B cell (primary cell): ENCODE results near the gene HOXB9. TPM values are rescaled to one million over a fixed set of nuclear protein-coding genes. Genes with fewer than 3 reads are reported as not detected.
A peak's percentile ranks its signal among the peaks of the same experiment; 100 is the strongest.

Experiments
- ATAC-seq: fragments of 200-7000 bp; cut with Tn5 transposase; one replicate; pipeline ENCODE4 v1.10.0; 2021; ENCODE audit warnings: low read depth, mild to moderate bottlenecking, moderate number of reproducible peaks, moderate library complexity
- CTCF ChIA-PET: fragments of 350-600 bp; sonication (Branson Sonifier 250); formaldehyde crosslinking; loops from one replicate; lab custom pipeline; 2021; ENCODE audit warnings: antibody characterized with exemption, inconsistent platforms; lab: Charles Lee
- POLR2A ChIA-PET: fragments of 350-600 bp; sonication (Branson Sonifier 250); formaldehyde crosslinking; loops from one replicate; lab custom pipeline; 2021; ENCODE audit warnings: antibody characterized with exemption; lab: Charles Lee
- DNase-seq: peaks from one replicate; pipeline ENCODE4 v3.0.0; 2013
- H2AFZ ChIP-seq: 2 replicates; pipeline ENCODE4 v1.6.1; 2012; ENCODE audit warnings: mild to moderate bottlenecking, low read depth, low read length; ENCODE audit not compliant: insufficient read depth, poor library complexity, severe bottlenecking
- H3K27ac ChIP-seq, 2 donors: 1 replicate in 1 of 2; 2 replicates in 1 of 2; pipeline ENCODE4 v1.5.1; 2012 to 2013; ENCODE audit warnings: low read length in 2 of 2, mild to moderate bottlenecking in 2 of 2, moderate library complexity in 1 of 2
- H3K27me3 ChIP-seq, 4 experiments: fragments of 200-600 bp in 1 of 4; sonication (generic) in 1 of 4; replicated peaks in 1 of 4; 1 replicate in 2 of 4; 2 replicates in 2 of 4; pipeline versions ENCODE4 v1.6.1 to v1.7.0; 2013 to 2016; ENCODE audit warnings: low read length in 3 of 4, mild to moderate bottlenecking in 2 of 4, mixed read lengths in 1 of 4, moderate library complexity in 1 of 4; ENCODE audit not compliant: insufficient read depth in 4 of 4, control insufficient read depth in 3 of 4; ENCODE audit errors: control extremely low read depth in 1 of 4
- H3K36me3 ChIP-seq, 2 experiments: replicated peaks in 1 of 2; 1 replicate in 1 of 2; 2 replicates in 1 of 2; pipeline versions ENCODE4 v1.6.1 to v1.7.1; 2013; ENCODE audit warnings: low read length in 1 of 2; ENCODE audit not compliant: insufficient read depth in 2 of 2, control insufficient read depth in 1 of 2; ENCODE audit errors: control extremely low read depth in 1 of 2, extremely low read depth in 1 of 2
- H3K4me1 ChIP-seq, 2 donors: fragments of 200-600 bp in 1 of 2; sonication (generic) in 1 of 2; 1 replicate in 1 of 2; 2 replicates in 1 of 2; pipeline versions ENCODE4 v1.5.1 to v1.6.1; 2013 to 2017; ENCODE audit warnings: low read length in 2 of 2; ENCODE audit not compliant: control insufficient read depth in 2 of 2, insufficient read depth in 2 of 2
- H3K4me2 ChIP-seq: replicated peaks from 2 replicates; pipeline ENCODE3; 2012; ENCODE audit warnings: mild to moderate bottlenecking, low read depth, low read length; ENCODE audit not compliant: poor library complexity, severe bottlenecking
- H3K4me3 ChIP-seq, 5 experiments: fragments of 200-600 bp in 1 of 5; sonication (generic) in 1 of 5; 1 replicate in 3 of 5; 2 replicates in 2 of 5; pipeline versions ENCODE4 v1.5.1 to v1.7.0; 2011 to 2016; ENCODE audit warnings: low read length in 4 of 5, mild to moderate bottlenecking in 4 of 5, low read depth in 2 of 5, control low read depth in 1 of 5, moderate library complexity in 1 of 5; ENCODE audit not compliant: insufficient read depth in 1 of 5; ENCODE audit errors: control extremely low read depth in 1 of 5, extremely low read depth in 1 of 5
- H3K79me2 ChIP-seq: fragments of 200-600 bp; sonication (generic); one replicate; pipeline ENCODE4 v1.6.0; 2016; ENCODE audit warnings: low read length; ENCODE audit not compliant: control insufficient read depth, insufficient read depth
- H3K9ac ChIP-seq: fragments of 200-600 bp; sonication (generic); 2 replicates; pipeline ENCODE4 v1.6.1; 2017; ENCODE audit warnings: mild to moderate bottlenecking, low read length, moderate library complexity
- H3K9me3 ChIP-seq, 3 donors: one replicate each; pipeline versions ENCODE4 v1.6.1 to v1.7.1; 2013; ENCODE audit warnings: low read length in 2 of 3; ENCODE audit not compliant: control insufficient read depth in 2 of 3, insufficient read depth in 1 of 3; ENCODE audit errors: control extremely low read depth in 1 of 3
- H4K20me1 ChIP-seq: 2 replicates; pipeline ENCODE4 v1.6.0; 2012; ENCODE audit warnings: mild to moderate bottlenecking, low read length; ENCODE audit not compliant: insufficient read depth, control insufficient read depth, poor library complexity, severe bottlenecking
- H3K27ac Mint-ChIP-seq: one replicate; pipeline ENCODE4 v1.8.0; 2021; ENCODE audit warnings: mixed read lengths
- H3K27me3 Mint-ChIP-seq: one replicate; pipeline ENCODE4 v1.8.0; 2021; ENCODE audit warnings: mixed read lengths
- H3K4me1 Mint-ChIP-seq: one replicate; pipeline ENCODE4 v1.8.0; 2021; ENCODE audit warnings: mixed read lengths
- H3K4me3 Mint-ChIP-seq: one replicate; pipeline ENCODE4 v1.8.0; 2021; ENCODE audit warnings: mixed read lengths
- H3K9me3 Mint-ChIP-seq: one replicate; pipeline ENCODE4 v1.8.0; 2022; ENCODE audit warnings: mixed read lengths; ENCODE audit not compliant: insufficient read depth
- EZH2 ChIP-seq: IDR thresholded peaks from 2 replicates; pipeline ENCODE4 v1.6.1; 2012; ENCODE audit warnings: borderline replicate concordance, low read depth, mild to moderate bottlenecking, moderate library complexity, low read length; ENCODE audit not compliant: insufficient read depth, poor library complexity, severe bottlenecking
- WGBS: methylation state at CpG from one replicate; pipeline ENCODE4 v1.1.5; 2013; ENCODE audit warnings: missing lambda C conversion rate; ENCODE audit not compliant: insufficient coverage; 5-methylcytosine and 5-hydroxymethylcytosine counted together
- intact Hi-C: fragments of 100-400 bp; cut with micrococcal nuclease; formaldehyde crosslinking; loops from one replicate; pipeline ENCODE4 v1.10.0; 2022
- polyA plus RNA-seq: library from polyadenylated mRNA; depleted of rRNA; stranded (reverse); fragments of >200 nt; gene quantifications from 2 replicates; pipeline ENCODE4 v1.2.3, GENCODE V29; 2012
- total RNA-seq, 2 donors: library from RNA; stranded (reverse); fragments of 120-200 nt in 1 of 2; gene quantifications; 1 replicate in 1 of 2; 2 replicates in 1 of 2; pipeline versions ENCODE4 v1.2.3 to v1.2.4, GENCODE V29; 2013 to 2022
- TF ChIP-seq, protein P1 (sequence below): fragments of 200-600 bp; IDR thresholded peaks from one replicate; pipeline ENCODE4 v1.8.0; 2022; ENCODE audit warnings: antibody characterized with exemption, mild to moderate bottlenecking

HOXB9 gene
- total and polyA plus RNA-seq, 2 donors (not counting 1 experiment from before 2014, with no cell fraction given), result 0.07 TPM; not detected in 1

DNA sequence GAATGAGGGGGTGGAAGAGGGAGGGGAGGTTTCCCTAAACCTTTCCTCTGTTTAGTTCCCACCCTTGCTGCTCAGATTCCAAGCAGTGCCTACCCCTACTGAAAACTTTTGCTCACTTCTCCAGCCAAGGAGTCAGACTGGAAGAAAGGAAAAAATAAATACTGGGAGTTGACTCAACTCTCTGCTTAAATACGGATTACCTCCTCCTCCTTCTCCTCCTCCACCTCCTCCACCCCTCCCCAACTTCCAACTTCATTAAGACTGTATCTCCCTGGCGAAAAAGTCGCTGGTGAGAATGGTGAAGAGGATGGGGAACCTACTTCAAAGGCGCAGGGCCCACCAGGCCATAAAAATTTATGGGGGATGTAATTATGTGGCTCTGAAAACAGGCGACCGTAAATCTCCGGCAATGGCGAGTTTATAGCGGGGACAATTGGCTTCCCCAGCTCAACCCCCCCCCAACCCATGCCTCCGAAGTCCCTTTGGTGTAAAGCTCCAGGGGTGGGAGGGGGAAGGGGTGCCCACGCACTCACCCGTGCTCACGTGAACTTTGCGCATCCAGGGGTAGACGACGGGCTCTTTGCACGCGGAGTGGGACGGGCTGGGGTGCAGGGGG is 48.7 kb downstream of the HOXB9 start:
- Histone ChIP-seq H3K4me3 (peak overlapping the region in 4 of 5 experiments; percentile 48 to 77 (median 66)), H3K9me3 (peaks cover 0 to 26% (median 0%) of the 10 kb centered on the region in 3 donors), H3K4me2 (peak overlapping the region; percentile 96), H3K27me3 (peaks cover 0 to 58% (median 40%) of the 10 kb centered on the region in 4 experiments), H3K27ac (no peak overlapping the region), H4K20me1 (no peaks in the 10 kb centered on the region), H3K79me2 (no peaks in the 10 kb centered on the region), H3K36me3 (no peaks in the 10 kb centered on the region), H3K4me1 (peaks cover 47 to 48% of the 10 kb centered on the region in 2 donors), H2AFZ (peak overlapping the region; percentile 92), H3K9ac (peak overlapping the region; percentile 73)
- H3K27me3 Mint-ChIP-seq, result peaks cover 41% of the 10 kb centered on the region
- H3K4me1 Mint-ChIP-seq, result peaks cover 46% of the 10 kb centered on the region
- no peak for TF ChIP-seq EZH2
- TF ChIP-seq, protein P1, sequence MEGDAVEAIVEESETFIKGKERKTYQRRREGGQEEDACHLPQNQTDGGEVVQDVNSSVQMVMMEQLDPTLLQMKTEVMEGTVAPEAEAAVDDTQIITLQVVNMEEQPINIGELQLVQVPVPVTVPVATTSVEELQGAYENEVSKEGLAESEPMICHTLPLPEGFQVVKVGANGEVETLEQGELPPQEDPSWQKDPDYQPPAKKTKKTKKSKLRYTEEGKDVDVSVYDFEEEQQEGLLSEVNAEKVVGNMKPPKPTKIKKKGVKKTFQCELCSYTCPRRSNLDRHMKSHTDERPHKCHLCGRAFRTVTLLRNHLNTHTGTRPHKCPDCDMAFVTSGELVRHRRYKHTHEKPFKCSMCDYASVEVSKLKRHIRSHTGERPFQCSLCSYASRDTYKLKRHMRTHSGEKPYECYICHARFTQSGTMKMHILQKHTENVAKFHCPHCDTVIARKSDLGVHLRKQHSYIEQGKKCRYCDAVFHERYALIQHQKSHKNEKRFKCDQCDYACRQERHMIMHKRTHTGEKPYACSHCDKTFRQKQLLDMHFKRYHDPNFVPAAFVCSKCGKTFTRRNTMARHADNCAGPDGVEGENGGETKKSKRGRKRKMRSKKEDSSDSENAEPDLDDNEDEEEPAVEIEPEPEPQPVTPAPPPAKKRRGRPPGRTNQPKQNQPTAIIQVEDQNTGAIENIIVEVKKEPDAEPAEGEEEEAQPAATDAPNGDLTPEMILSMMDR, result no peak
- H3K4me3 Mint-ChIP-seq, result peak overlapping the region; percentile 84
- H3K9me3 Mint-ChIP-seq, result no peaks in the 10 kb centered on the region
- H3K27ac Mint-ChIP-seq, result no peak overlapping the region
- ChIA-PET POLR2A (interaction anchor here (0.6 to 0.7 kb wide), 2 partner anchors 746 to 1087 kb away, joined by 3 to 4 read pairs; partner anchors contain the start of genes LRRC46 and MRPL10), CTCF (interaction anchor here (1.5 to 1.6 kb wide), 3 partner anchors 16 to 269 kb away, joined by 3 to 4 read pairs (median 4); partner anchors contain the start of gene HOXB5)
- DNase-seq, result peak; percentile 43
- WGBS, result 4% methylated on average over 9 of the region's 19 CpGs
- intact Hi-C loops, result loop anchor here (5.0 kb wide), 1 partner anchor 35 kb away; the partner anchor contains the start of gene HOXB7
- no peak for ATAC-seq
